Effector CD8-positive, alpha-beta T cell (primary cell): ENCODE data around the gene PTPN12.
"Not testable (repeated sequence)": the region's sequence is repeated elsewhere in the genome, so short reads cannot be mapped to it uniquely, and the experiment has no call there.

ENCODE experiments used
- DNase-seq: peaks from one replicate; lab custom pipeline; 2025; lab: John Stamatoyannopoulos, UW
- total RNA-seq, 4 experiments: gene quantifications; one replicate each; lab custom pipeline; 2026; lab: John Stamatoyannopoulos, UW

PTPN12 gene
- 8.9 to 31.1 (median 17.0) reads per million in 4 experiments for total RNA-seq

- DNase-seq, result peak; percentile 71
These were observed at the start of gene PTPN12 for GRCh38 chr7:77537136-77537777. Gene PTPN12 (plus strand): TSS chr7:77537295. CDS start chr7:77537547, 252 bp downstream.

DNA sequence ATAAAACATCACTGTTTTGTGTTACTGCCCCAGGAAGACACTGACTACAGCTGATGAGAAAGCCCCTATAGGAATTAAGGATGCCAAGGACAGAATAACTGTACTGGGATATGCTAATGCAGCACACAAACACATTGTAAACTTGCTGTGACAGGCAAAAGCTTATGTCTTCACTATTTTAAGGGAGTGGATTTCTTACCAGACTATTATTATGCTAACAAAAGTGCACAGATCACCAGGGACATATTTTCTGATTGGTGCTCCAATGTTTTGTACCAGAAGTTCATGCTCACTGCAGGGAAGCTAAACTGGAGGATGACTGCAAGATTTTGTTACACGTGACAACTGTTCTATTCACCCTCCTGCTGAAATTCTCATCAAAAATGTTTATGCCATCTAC is 48.1 kb upstream of the PTPN12 start:
- DNase-seq, result no peak

GRCh38 chr7:77497079-77497478 is 40.0 kb upstream of the PTPN12 start:
- no peak for DNase-seq

DNA sequence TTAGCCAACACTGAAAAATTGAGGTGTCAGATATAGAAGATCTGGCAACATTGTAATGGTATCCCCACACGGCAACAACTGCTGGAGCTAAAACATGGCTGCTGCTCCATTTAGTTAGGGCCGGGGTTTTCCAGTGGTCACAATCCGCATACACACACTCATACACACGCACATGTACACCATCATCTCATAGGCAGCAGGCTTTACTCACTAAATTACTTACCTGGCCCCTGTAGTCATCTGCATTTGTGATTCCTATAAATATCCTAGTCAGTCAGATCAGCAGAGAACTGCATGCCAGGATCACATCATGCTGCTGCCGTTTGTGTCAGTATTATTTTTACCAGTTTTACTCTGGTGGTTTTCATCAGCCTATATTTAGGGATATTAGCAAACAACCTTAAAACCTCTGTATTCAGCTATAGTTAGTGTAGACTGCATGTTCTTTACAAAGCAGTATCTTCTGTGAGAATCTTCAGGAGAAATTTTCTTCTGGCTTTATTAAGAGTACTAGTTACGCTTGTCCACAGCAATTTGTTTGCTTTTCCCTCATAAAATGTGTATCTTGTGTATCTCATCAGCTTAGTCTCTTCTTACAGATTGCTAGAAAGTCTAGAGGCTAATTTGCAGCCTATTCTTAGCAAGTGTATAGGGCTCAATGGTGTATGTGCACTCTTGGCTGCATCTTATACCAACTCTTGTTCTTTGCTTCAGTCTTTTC is 38.3 kb upstream of the PTPN12 start:
- no peak for DNase-seq

DNA sequence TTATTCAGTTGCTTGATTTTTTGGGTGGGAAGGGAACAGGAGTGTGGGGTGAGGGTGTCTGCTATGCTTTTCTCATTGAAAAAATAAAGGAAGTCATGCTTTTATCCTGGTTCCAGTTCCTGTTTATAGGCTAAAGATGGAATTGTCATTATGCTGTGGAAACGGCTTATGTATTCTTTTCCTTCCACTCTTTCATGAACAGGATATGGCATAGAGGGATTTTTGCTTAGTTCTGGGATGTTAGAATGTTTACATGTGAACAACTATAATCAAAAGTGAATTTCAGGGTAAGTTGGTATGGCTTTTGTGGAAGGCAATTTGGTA is 35.9 kb upstream of the PTPN12 start:
- DNase-seq, result no peak

DNA sequence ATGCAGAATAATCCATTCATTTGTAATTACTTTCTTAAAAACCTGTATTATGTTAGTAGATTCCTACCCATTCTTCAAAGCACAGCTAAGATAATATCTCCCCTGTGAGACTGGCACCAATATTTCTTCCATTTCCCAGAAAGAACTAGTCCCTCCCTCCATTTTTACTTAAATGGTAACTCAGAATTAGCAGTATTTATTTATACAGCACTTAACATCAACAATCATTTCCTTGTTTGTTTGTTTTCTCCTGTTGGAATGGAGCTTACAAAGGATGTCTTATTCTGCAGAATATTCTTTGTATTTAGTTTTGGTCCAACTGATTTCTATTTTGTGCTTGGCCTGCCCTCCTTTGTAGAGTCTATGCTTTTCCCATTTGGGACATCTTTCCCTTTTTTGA is 32.1 kb upstream of the PTPN12 start:
- no peak for DNase-seq

DNA sequence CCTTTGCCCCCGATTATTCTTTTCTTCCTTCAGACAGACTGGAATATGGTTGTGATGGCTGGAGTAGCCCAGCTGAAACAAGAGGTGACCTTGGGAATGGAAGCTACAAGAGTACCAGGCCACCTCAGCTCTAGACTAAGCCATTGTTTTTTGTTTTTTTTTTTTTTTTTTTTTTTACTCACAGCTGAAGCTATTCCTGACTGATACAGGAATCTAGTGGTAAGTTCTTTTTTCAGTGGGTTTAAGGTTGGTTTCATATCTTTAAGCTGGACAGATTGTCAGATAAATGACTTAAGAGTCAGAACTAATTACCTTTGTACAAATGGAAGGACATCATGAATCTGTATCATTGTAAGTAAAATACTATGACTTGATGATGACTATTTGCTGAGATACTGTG is 30.2 kb upstream of the PTPN12 start:
- DNase-seq, result no peak

DNA sequence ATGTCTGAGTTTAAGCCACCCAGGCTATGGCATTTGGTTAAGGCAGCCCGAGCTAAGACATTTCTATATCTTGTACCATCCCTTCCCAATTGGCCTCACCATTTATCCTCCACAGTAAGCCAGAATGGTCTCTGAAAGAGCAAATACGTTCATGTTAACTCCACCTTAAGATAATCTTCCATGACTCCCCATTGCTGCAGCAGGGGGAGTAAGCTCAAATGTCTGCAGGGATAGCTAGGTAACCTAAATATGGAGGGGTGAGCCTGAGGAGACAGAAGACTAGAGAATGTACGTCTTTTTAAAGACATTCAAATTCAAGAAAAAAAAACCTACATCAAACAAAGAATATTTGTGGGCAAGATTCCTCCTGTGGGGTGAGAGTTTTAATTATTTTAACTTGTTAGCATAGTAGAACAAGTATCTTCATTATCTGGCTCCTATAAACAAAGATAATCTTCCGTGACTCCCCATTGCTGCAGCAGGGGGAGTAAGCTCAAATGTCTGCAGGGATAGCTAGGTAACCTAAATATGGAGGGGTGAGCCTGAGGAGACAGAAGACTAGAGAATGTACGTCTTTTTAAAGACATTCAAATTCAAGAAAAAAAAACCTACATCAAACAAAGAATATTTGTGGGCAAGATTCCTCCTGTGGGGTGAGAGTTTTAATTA is 24.0 kb upstream of the PTPN12 start:
- not testable (repeated sequence) for DNase-seq

DNA sequence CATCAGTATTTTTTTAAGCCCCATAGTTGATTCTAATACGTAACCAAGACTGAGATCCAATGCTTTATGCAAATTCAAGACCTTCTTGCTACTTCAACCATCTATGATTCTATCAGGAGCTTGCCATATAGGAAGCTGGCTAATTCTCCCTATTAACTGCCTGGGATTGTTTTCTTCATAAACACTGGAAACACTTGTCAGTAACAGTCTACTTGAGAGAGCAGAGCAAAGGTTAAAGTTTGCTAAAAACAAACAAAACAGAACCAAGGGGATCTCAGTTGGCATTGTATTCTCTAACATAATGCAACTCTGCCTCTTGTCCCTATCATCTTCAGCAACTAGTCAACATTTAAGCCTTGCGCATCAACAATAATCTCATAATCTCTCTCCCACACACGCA is 21.0 kb upstream of the PTPN12 start:
- DNase-seq, result no peak

- DNase-seq, result no peak
These were observed 16.8 kb upstream of the PTPN12 start for GRCh38 chr7:77520261-77520660.

- DNase-seq, result not testable (repeated sequence)
These were observed 15.6 kb upstream of the PTPN12 start for GRCh38 chr7:77521537-77521936.

DNA sequence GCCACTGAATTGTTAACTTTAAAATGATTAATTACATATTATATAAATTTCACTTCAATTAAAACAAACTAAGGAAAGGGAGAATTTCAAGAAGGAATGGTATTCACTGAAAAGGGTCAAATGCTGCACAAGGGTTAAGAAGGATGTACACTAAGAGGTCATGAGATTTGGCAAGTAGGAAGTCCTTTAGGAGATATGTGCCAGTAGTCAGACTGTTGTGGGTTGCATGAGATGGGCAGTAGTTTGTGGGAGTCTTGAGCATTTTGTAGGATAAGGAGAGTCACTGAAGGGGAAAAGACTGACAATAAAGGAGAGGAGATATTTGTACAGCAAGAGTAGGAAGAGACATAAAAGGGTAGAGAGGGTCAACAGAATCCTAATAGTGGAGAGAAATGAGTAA is 12.4 kb upstream of the PTPN12 start:
- no peak for DNase-seq

- no peak for DNase-seq
These were observed 11.9 kb upstream of the PTPN12 start for GRCh38 chr7:77525231-77525630.

GRCh38 chr7:77528368-77528767 is 8.7 kb upstream of the PTPN12 start:
- DNase-seq, result no peak

GRCh38 chr7:77529279-77529678 is 7.8 kb upstream of the PTPN12 start:
- no peak for DNase-seq

DNA sequence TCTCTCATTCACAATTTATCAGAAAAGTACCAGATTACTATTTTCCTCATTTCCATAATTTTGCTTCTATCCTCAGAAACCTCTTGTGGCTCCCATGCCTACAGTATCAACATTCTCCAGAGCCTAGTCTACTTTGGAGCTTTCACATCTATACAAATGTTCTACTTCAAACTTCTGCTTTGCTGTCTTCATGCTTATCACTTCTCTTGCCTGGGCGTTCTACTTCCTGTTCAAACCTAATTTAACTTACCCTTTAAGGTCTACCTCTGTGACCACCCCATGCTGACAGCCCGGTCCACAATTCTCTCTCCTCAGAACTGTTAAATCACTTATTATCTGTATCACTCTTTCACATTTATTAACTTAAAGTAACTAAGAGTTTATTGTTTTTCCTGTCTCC is 6.1 kb upstream of the PTPN12 start:
- DNase-seq, result no peak

- no peak for DNase-seq
These were observed 4.8 kb upstream of the PTPN12 start for GRCh38 chr7:77532247-77532646.

- DNase-seq, result not testable (repeated sequence)
These were observed 4.4 kb upstream of the PTPN12 start for GRCh38 chr7:77532732-77533131.

GRCh38 chr7:77534046-77534445 is 3.0 kb upstream of the PTPN12 start:
- not testable (repeated sequence) for DNase-seq

DNA sequence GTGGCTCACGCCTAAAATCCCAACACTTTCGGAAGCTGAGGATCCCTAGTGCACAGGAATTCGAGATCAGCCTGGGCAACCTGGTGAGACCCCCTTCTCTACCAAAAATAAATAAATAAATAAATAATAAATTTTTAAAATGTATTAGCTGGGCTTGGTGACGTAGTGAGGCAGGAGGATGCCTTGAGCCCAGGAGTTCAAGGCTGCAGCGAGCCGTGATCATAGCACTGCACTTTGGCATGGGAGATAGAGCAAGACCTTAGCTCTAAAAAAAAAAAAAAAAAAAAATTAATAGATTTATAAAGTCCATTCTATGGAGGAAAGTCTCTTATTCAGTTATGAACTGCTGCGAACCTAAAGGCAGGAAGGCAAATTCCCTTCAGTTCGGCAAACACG is 1.1 kb upstream of the PTPN12 start:
- no peak for DNase-seq

GRCh38 chr7:77536413-77537135 is 521 bp upstream of the PTPN12 start:
- DNase-seq, result peak; percentile 92

DNA sequence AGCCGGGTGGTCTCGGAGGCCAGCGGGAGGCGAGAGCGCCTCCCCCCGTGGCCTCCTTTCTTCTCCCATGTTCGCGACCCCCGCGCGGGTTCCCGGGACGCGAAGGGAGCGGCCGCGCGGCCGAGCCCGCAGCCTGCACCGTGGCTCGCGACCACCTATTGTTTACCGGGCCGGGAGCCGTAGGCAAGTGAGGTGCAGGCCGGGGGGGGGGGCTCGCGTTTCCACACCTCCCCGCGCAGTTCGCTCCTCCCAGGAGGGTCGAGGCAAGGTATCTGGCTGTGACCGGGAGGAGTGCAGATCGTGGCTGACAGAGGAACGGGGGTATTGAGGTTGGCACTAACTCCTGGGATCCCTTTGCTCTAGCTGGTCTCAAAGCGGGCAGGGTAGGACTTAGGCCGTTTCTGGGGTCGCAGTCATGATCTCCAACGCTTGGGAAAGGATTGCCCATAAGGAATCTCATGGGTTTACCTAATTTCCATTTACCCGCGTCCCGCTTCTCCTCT is 734 bp downstream of the PTPN12 start:
- peak; percentile 33 for DNase-seq
